H1 (cell line): ENCODE data around the gene OAS3. TPM values are rescaled to one million over a fixed set of nuclear protein-coding genes. Genes with fewer than 3 reads are reported as not detected.
A peak's percentile ranks its signal among the peaks of the same experiment; 100 is the strongest.

Experiments
- CTCF ChIA-PET: fragments of 300-600 bp; sonication (Branson Sonifier 250); formaldehyde crosslinking; loops from one replicate; lab custom pipeline; 2021; ENCODE audit not compliant: partially characterized antibody; lab: Charles Lee
- POLR2A ChIA-PET: fragments of 300-600 bp; sonication (Branson Sonifier 250); formaldehyde crosslinking; loops from one replicate; lab custom pipeline; 2021; ENCODE audit warnings: inconsistent platforms; ENCODE audit not compliant: partially characterized antibody; lab: Charles Lee
- DNase-seq, 2 experiments: peaks; one replicate each; pipeline versions ENCODE4 v3.0.0 to v3.0.0-alpha.2; 2010 to 2022; ENCODE audit warnings: low spot score in 2 of 2, low read depth in 1 of 2, mixed read lengths in 1 of 2
- FAIRE-seq: peaks from 2 replicates; lab custom pipeline; 2011; peaks lifted over from hg19 to GRCh38; lab: Jason Lieb, UNC
- H2AFZ ChIP-seq: 2 replicates; pipeline ENCODE4 v1.8.1; 2012; ENCODE audit warnings: low read length, inconsistent platforms
- H2AK5ac ChIP-seq: 2 replicates; pipeline ENCODE4 v1.6.1; 2013; ENCODE audit warnings: low read depth, low read length
- H2BK120ac ChIP-seq: replicated peaks from 2 replicates; pipeline ENCODE3; 2013; ENCODE audit warnings: low read depth, low read length, inconsistent platforms
- H2BK12ac ChIP-seq: 2 replicates; pipeline ENCODE4 v1.6.1; 2013; ENCODE audit warnings: low read depth, low read length
- H2BK15ac ChIP-seq: 2 replicates; pipeline ENCODE4 v1.6.1; 2013; ENCODE audit warnings: low read length
- H2BK20ac ChIP-seq: 2 replicates; pipeline ENCODE4 v1.6.1; 2013; ENCODE audit warnings: low read length
- H2BK5ac ChIP-seq: 2 replicates; pipeline ENCODE4 v1.6.1; 2013; ENCODE audit warnings: low read depth, low read length
- H3K14ac ChIP-seq: 2 replicates; pipeline ENCODE4 v1.6.1; 2013; ENCODE audit warnings: inconsistent platforms; ENCODE audit not compliant: insufficient read length
- H3K18ac ChIP-seq: 2 replicates; pipeline ENCODE4 v1.6.1; 2013; ENCODE audit warnings: low read length; ENCODE audit errors: extremely low read depth
- H3K23ac ChIP-seq: 2 replicates; pipeline ENCODE4 v1.6.1; 2013; ENCODE audit warnings: inconsistent platforms; ENCODE audit not compliant: insufficient read length
- H3K23me2 ChIP-seq: 2 replicates; pipeline ENCODE4 v1.6.1; 2013; ENCODE audit warnings: low read depth, low read length
- H3K27ac ChIP-seq: 2 replicates; pipeline ENCODE4 v1.6.1; 2011; ENCODE audit warnings: low read depth, low read length, inconsistent platforms
- H3K27me3 ChIP-seq, 4 experiments: replicated peaks in 1 of 4; 1 replicate in 1 of 4; 2 replicates in 3 of 4; pipeline versions ENCODE4 v1.6.1 to v1.8.1; 2011 to 2013; ENCODE audit warnings: low read length in 3 of 4, mild to moderate bottlenecking in 3 of 4, inconsistent platforms in 2 of 4, mixed read lengths in 2 of 4, moderate library complexity in 1 of 4; ENCODE audit not compliant: control insufficient read depth in 3 of 4, insufficient read depth in 3 of 4; ENCODE audit errors: extremely low read depth in 1 of 4
- H3K36me3 ChIP-seq, 4 experiments: 2 replicates each; pipeline versions ENCODE4 v1.6.1 to v1.8.1; 2011 to 2013; ENCODE audit warnings: mild to moderate bottlenecking in 4 of 4, low read length in 3 of 4, moderate library complexity in 2 of 4, control low read depth in 1 of 4, inconsistent platforms in 1 of 4; ENCODE audit not compliant: insufficient read depth in 4 of 4, control insufficient read depth in 2 of 4
- H3K4ac ChIP-seq: replicated peaks from 2 replicates; pipeline ENCODE3; 2013; ENCODE audit warnings: low read length, low read depth, mixed read lengths, inconsistent platforms; ENCODE audit not compliant: insufficient read length
- H3K4me1 ChIP-seq, 4 experiments: replicated peaks in 1 of 4; 1 replicate in 1 of 4; 2 replicates in 3 of 4; pipeline versions ENCODE4 v1.6.1 to v1.8.1; 2011 to 2013; ENCODE audit warnings: low read length in 3 of 4, inconsistent platforms in 2 of 4, mixed read lengths in 1 of 4; ENCODE audit not compliant: insufficient read depth in 4 of 4, control insufficient read depth in 3 of 4
- H3K4me2 ChIP-seq, 2 experiments: 2 replicates each; pipeline versions ENCODE4 v1.6.1 to v1.8.1; 2011 to 2013; ENCODE audit warnings: low read depth in 2 of 2, low read length in 2 of 2, control low read depth in 1 of 2, inconsistent platforms in 1 of 2, mild to moderate bottlenecking in 1 of 2; ENCODE audit not compliant: insufficient read depth in 1 of 2
- H3K4me3 ChIP-seq, 4 experiments: fragments of 200-600, 300-600 bp in 1 of 4; sonication (generic), shearing (Covaris generic), sonication (Bioruptor Twin) in 1 of 4; 2 replicates each; pipeline versions ENCODE4 v1.5.1 to v1.8.1; 2011 to 2016; ENCODE audit warnings: low read length in 4 of 4, low read depth in 3 of 4, control low read depth in 2 of 4, inconsistent platforms in 2 of 4, mild to moderate bottlenecking in 2 of 4, mixed read lengths in 1 of 4, moderate library complexity in 1 of 4; ENCODE audit not compliant: insufficient read depth in 2 of 4; ENCODE audit errors: extremely low read depth in 1 of 4
- H3K56ac ChIP-seq: replicated peaks from 2 replicates; pipeline ENCODE3; 2013; ENCODE audit warnings: low read depth, mild to moderate bottlenecking, mixed read lengths, low read length, inconsistent platforms; ENCODE audit not compliant: insufficient read length
- H3K79me1 ChIP-seq: 2 replicates; pipeline ENCODE4 v1.6.1; 2013; ENCODE audit warnings: low read depth, low read length, control low read depth
- H3K79me2 ChIP-seq, 2 experiments: 2 replicates each; pipeline versions ENCODE4 v1.6.1 to v1.8.1; 2012 to 2013; ENCODE audit warnings: low read length in 2 of 2, mild to moderate bottlenecking in 2 of 2, inconsistent platforms in 1 of 2; ENCODE audit not compliant: insufficient read depth in 2 of 2, control insufficient read depth in 1 of 2
- H3K9ac ChIP-seq, 4 experiments: replicated peaks in 1 of 4; 1 replicate in 1 of 4; 2 replicates in 3 of 4; pipeline versions ENCODE4 v1.6.1 to v1.8.1; 2011 to 2013; ENCODE audit warnings: low read depth in 3 of 4, low read length in 3 of 4, control low read depth in 2 of 4, mild to moderate bottlenecking in 2 of 4, moderate library complexity in 2 of 4, inconsistent platforms in 1 of 4; ENCODE audit errors: extremely low read depth in 1 of 4
- H3K9me3 ChIP-seq, 2 experiments: 2 replicates each; pipeline versions ENCODE4 v1.6.1 to v1.8.1; 2012 to 2013; ENCODE audit warnings: mild to moderate bottlenecking in 2 of 2, moderate library complexity in 2 of 2, control low read depth in 1 of 2, inconsistent platforms in 1 of 2, low read depth in 1 of 2, low read length in 1 of 2, mixed read lengths in 1 of 2; ENCODE audit not compliant: insufficient read depth in 2 of 2
- H4K20me1 ChIP-seq, 2 experiments: replicated peaks in 1 of 2; 2 replicates each; pipeline versions ENCODE3 to v1.8.1; 2011 to 2013; ENCODE audit warnings: inconsistent platforms in 2 of 2, low read length in 2 of 2, mild to moderate bottlenecking in 1 of 2; ENCODE audit not compliant: insufficient read depth in 2 of 2, control insufficient read depth in 1 of 2
- H4K5ac ChIP-seq: 2 replicates; pipeline ENCODE4 v1.6.1; 2013; ENCODE audit warnings: low read length, low read depth, mixed read lengths, inconsistent platforms; ENCODE audit not compliant: insufficient read length
- H4K8ac ChIP-seq: 2 replicates; pipeline ENCODE4 v1.8.0; 2013; ENCODE audit warnings: mild to moderate bottlenecking, moderate library complexity, low read length, inconsistent platforms; ENCODE audit not compliant: insufficient read depth; ENCODE audit errors: extremely low read depth
- H4K91ac ChIP-seq: replicated peaks from 2 replicates; pipeline ENCODE3; 2013; ENCODE audit warnings: low read length, mixed read lengths, inconsistent platforms; ENCODE audit not compliant: insufficient read length
- SP4 ChIP-seq: IDR thresholded peaks from 2 replicates; pipeline ENCODE4 v1.6.1; 2012; ENCODE audit warnings: low read length, inconsistent platforms
- WGBS, 2 experiments: shearing (Covaris generic) in 1 of 2; methylation state at CpG; one replicate each; pipeline versions ENCODE4 v1.1.6 to v1.1.7; 2013 to 2015; ENCODE audit warnings: low lambda C conversion rate in 2 of 2, mixed read lengths in 2 of 2, inconsistent platforms in 1 of 2, low coverage in 1 of 2, missing lambda C conversion rate in 1 of 2; ENCODE audit not compliant: insufficient replicate concordance in 2 of 2, insufficient coverage in 1 of 2, insufficient read length in 1 of 2; ENCODE audit errors: extremely low coverage in 1 of 2, missing lambda C conversion rate in 1 of 2; 5-methylcytosine and 5-hydroxymethylcytosine counted together
- polyA plus RNA-seq, 7 experiments: library from polyadenylated mRNA; depleted of rRNA in 3 of 7; stranded (reverse) in 5 of 7; unstranded in 2 of 7; fragments of >200 nt in 5 of 7; fragments of 200-250 nt in 2 of 7; gene quantifications; 1 replicate in 5 of 7; 2 replicates in 1 of 7; 4 replicates in 1 of 7; pipeline versions ENCODE4 v1.2.1 to v1.2.3, GENCODE V29; 2011 to 2013; ENCODE audit warnings: missing spikeins in 2 of 7, mixed read lengths in 2 of 7
- total RNA-seq: library from RNA; stranded (reverse); fragmentation: NEBNext Ultra II Directional; extraction: Animal tissue kit (Norgen Biotek cat#: 25700); gene quantifications from 2 replicates; pipeline ENCODE4 v1.2.1, GENCODE V29; 2021

OAS3 gene
- total and polyA plus RNA-seq, 2 of the 8 experiments (the other 6 are each of a cell fraction or from before 2014, with no cell fraction given): 0.73 to 3.7 TPM

GRCh38 chr12:112977641-112978040 lies 39.4 kb downstream of the OAS3 start:
- Histone ChIP-seq H3K4ac (no peak overlapping the region), H2BK15ac (no peak overlapping the region), H3K27ac (no peak overlapping the region), H3K79me2 (no peaks in the 10 kb centered on the region), H2AFZ (peak overlapping the region; percentile 93; the same call in 1 of the 2 replicates), H2AK5ac (no peak overlapping the region), H3K23me2 (no peaks in the 10 kb centered on the region), H3K56ac (no peak overlapping the region), H3K9me3 (no peaks in the 10 kb centered on the region), H3K9ac (no peak overlapping the region), H3K18ac (no peak overlapping the region), H2BK12ac (no peak overlapping the region), H3K79me1 (no peaks in the 10 kb centered on the region), H2BK120ac (no peak overlapping the region), H4K20me1 (no peaks in the 10 kb centered on the region), H3K4me1 (peaks cover 0 to 5% (median 0%) of the 10 kb centered on the region in 4 experiments; a peak in 1 of 7 replicates), H3K4me2 (no peak overlapping the region), H3K14ac (no peak overlapping the region), H2BK20ac (no peak overlapping the region), H4K8ac (peak overlapping the region; percentile 18; the same call in 1 of the 2 replicates), H4K5ac (no peak overlapping the region), H2BK5ac (no peak overlapping the region), H3K36me3 (no peaks in the 10 kb centered on the region), H3K27me3 (no peaks in the 10 kb centered on the region; a peak in 2 of 7 replicates), H4K91ac (no peak overlapping the region), H3K23ac (no peak overlapping the region), H3K4me3 (no peak overlapping the region)
- FAIRE-seq (no peak), DNase-seq (no peak)
- CTCF ChIA-PET: interaction anchor here (0.6 to 4.1 kb wide), 7 partner anchors 8 to 460 kb away, joined by 3 to 24 read pairs (median 3); no protein-coding TSS in a partner anchor
- POLR2A ChIA-PET: no interaction called here
- no peak for TF ChIP-seq SP4
- WGBS, 2 experiments: 79% methylated on average over 8 of the region's 8 CpGs; no CpG with 5 or more reads in 1 of the 2 experiments
